ENCODE results near the gene RAD51D.

DNA sequence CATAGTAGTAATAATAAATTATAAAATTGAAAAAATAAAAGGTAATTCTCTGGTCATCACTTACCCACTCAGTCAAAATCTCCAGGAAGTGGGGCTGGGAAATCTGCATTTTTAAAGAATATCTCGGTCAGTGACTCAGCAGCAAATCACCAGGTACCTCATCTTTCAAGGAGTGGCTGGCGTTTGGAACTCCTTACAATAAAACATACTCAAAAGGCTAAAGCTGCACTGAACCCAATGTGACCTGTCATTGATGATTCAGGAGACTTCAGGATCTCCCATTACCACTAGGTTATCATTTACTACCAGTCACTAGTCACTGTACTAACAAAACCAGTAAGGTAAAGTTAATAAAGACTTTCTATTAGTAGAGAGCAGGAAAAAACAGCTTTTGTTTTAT, 34.7 kb downstream of the RAD51D start:
- TF ChIP-seq EP300 (IDR thresholded peaks at IDR 0.05; ENCODE audit: borderline replicate concordance in 1 of 2, control insufficient read depth in 1 of 2, low read depth in 2 of 2, low read length in 2 of 2) (no peak), YY1 (IDR thresholded peaks at IDR 0.05; ENCODE audit: low read depth, low read length) (no peak), POLR2A (IDR thresholded peaks at IDR 0.05; ENCODE audit: low read depth, low read length) (no peak), TARDBP (IDR thresholded peaks at IDR 0.05; ENCODE audit: borderline replicate concordance) (no peak), NRF1 (conservative IDR thresholded peaks at IDR 0.05; ENCODE audit: low read depth, low read length) (no peak), SREBF1 (IDR thresholded peaks at IDR 0.05; ENCODE audit: low read length) (no peak), SPI1 (IDR thresholded peaks at IDR 0.05; ENCODE audit: borderline replicate concordance, insufficient read depth, low read depth, low read length) (no peak)
- TF ChIP-seq, protein P1, sequence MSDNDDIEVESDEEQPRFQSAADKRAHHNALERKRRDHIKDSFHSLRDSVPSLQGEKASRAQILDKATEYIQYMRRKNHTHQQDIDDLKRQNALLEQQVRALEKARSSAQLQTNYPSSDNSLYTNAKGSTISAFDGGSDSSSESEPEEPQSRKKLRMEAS (IDR thresholded peaks at IDR 0.05; ENCODE audit: low read depth, low read length) = no peak
- TF ChIP-seq, protein P2, sequence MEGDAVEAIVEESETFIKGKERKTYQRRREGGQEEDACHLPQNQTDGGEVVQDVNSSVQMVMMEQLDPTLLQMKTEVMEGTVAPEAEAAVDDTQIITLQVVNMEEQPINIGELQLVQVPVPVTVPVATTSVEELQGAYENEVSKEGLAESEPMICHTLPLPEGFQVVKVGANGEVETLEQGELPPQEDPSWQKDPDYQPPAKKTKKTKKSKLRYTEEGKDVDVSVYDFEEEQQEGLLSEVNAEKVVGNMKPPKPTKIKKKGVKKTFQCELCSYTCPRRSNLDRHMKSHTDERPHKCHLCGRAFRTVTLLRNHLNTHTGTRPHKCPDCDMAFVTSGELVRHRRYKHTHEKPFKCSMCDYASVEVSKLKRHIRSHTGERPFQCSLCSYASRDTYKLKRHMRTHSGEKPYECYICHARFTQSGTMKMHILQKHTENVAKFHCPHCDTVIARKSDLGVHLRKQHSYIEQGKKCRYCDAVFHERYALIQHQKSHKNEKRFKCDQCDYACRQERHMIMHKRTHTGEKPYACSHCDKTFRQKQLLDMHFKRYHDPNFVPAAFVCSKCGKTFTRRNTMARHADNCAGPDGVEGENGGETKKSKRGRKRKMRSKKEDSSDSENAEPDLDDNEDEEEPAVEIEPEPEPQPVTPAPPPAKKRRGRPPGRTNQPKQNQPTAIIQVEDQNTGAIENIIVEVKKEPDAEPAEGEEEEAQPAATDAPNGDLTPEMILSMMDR (IDR thresholded peaks at IDR 0.05 in 2 of 3, conservative IDR thresholded peaks at IDR 0.05 in 1 of 3; ENCODE audit: control insufficient read depth in 2 of 3, extremely low read depth in 1 of 3, insufficient read depth in 1 of 3, low read depth in 3 of 3, low read length in 3 of 3) = no peak
- TF ChIP-seq, protein P3, sequence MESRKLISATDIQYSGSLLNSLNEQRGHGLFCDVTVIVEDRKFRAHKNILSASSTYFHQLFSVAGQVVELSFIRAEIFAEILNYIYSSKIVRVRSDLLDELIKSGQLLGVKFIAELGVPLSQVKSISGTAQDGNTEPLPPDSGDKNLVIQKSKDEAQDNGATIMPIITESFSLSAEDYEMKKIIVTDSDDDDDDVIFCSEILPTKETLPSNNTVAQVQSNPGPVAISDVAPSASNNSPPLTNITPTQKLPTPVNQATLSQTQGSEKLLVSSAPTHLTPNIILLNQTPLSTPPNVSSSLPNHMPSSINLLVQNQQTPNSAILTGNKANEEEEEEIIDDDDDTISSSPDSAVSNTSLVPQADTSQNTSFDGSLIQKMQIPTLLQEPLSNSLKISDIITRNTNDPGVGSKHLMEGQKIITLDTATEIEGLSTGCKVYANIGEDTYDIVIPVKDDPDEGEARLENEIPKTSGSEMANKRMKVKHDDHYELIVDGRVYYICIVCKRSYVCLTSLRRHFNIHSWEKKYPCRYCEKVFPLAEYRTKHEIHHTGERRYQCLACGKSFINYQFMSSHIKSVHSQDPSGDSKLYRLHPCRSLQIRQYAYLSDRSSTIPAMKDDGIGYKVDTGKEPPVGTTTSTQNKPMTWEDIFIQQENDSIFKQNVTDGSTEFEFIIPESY (IDR thresholded peaks at IDR 0.05) = no peak
